ENCODE results near the gene KCNJ16. TPM values are rescaled to one million over a fixed set of nuclear protein-coding genes. Genes with fewer than 3 reads are reported as not detected.

Gene KCNJ16
- total and polyA plus RNA-seq, 4 donors: 0.31 to 3.3 (median 0.67) TPM

GRCh38 chr17:70091696-70092095 lies 16.7 kb downstream of the KCNJ16 start:
- TF ChIP-seq SP1 (IDR thresholded peaks at IDR 0.05): no peak
- TF ChIP-seq RXRA (IDR thresholded peaks at IDR 0.05): no peak
- no peak for TF ChIP-seq HNF4A (conservative IDR thresholded peaks at IDR 0.05)
- TF ChIP-seq YY1 (IDR thresholded peaks at IDR 0.05): no peak
- no peak for TF ChIP-seq ATF3 (IDR thresholded peaks at IDR 0.05)
- no peak for TF ChIP-seq TAF1 (conservative IDR thresholded peaks at IDR 0.05)
- no peaks in the 10 kb centered on the region for H3K27me3 ChIP-seq (ENCODE audit: control insufficient read depth in 4 of 4, insufficient read depth in 4 of 4, low read length in 3 of 4)
- DNase-seq (ENCODE audit: low spot score): no peak
- H3K9me3 ChIP-seq (ENCODE audit: control insufficient read depth in 4 of 4, low read length in 3 of 4): no peaks in the 10 kb centered on the region
- WGBS: 5% methylated on average over 1 of the region's 1 CpG
- H3K9ac ChIP-seq (ENCODE audit: low read depth in 1 of 2, low read length in 2 of 2): no peak overlapping the region
- no peak overlapping the region for H3K4me3 ChIP-seq (ENCODE audit: low read depth in 1 of 3, low read length in 3 of 3)
- no peak overlapping the region for H3K27ac ChIP-seq (ENCODE audit: low read depth in 1 of 2, low read length in 2 of 2)
- no peaks in the 10 kb centered on the region for H3K4me1 ChIP-seq (ENCODE audit: control insufficient read depth in 4 of 4, insufficient read depth in 4 of 4, low read length in 3 of 4)
- H3K36me3 ChIP-seq (ENCODE audit: control insufficient read depth in 4 of 4, insufficient read depth in 3 of 4, low read depth in 1 of 4, low read length in 3 of 4): no peaks in the 10 kb centered on the region

GRCh38 chr17:70093163-70093562 lies 18.1 kb downstream of the KCNJ16 start:
- no peaks in the 10 kb centered on the region for H3K36me3 ChIP-seq (ENCODE audit: control insufficient read depth in 4 of 4, insufficient read depth in 3 of 4, low read depth in 1 of 4, low read length in 3 of 4)
- 97% methylated on average over 3 of the region's 3 CpGs for WGBS
- no peak overlapping the region for H3K9ac ChIP-seq (ENCODE audit: low read depth in 1 of 2, low read length in 2 of 2)
- no peaks in the 10 kb centered on the region for H3K4me1 ChIP-seq (ENCODE audit: control insufficient read depth in 4 of 4, insufficient read depth in 4 of 4, low read length in 3 of 4)
- no peak for DNase-seq (ENCODE audit: low spot score)
- H3K27me3 ChIP-seq (ENCODE audit: control insufficient read depth in 4 of 4, insufficient read depth in 4 of 4, low read length in 3 of 4): no peaks in the 10 kb centered on the region
- H3K4me3 ChIP-seq (ENCODE audit: low read depth in 1 of 3, low read length in 3 of 3): no peak overlapping the region
- H3K27ac ChIP-seq (ENCODE audit: low read depth in 1 of 2, low read length in 2 of 2): no peak overlapping the region
- H3K9me3 ChIP-seq (ENCODE audit: control insufficient read depth in 4 of 4, low read length in 3 of 4): no peaks in the 10 kb centered on the region
- TF ChIP-seq MAX (IDR thresholded peaks at IDR 0.05): no peak
- no peak for TF ChIP-seq GABPA (IDR thresholded peaks at IDR 0.05 in 1 of 2, conservative IDR thresholded peaks at IDR 0.05 in 1 of 2)
- no peak for TF ChIP-seq YY1 (IDR thresholded peaks at IDR 0.05)
- no peak for TF ChIP-seq ZBTB33 (IDR thresholded peaks at IDR 0.05)
- no peak for TF ChIP-seq FOXA2 (IDR thresholded peaks at IDR 0.05)
- no peak for TF ChIP-seq EGR1 (IDR thresholded peaks at IDR 0.05; ENCODE audit: low read depth in 2 of 2)
- no peak for TF ChIP-seq REST (IDR thresholded peaks at IDR 0.05)
- TF ChIP-seq NR2F2 (IDR thresholded peaks at IDR 0.05): no peak
- TF ChIP-seq HNF4G (IDR thresholded peaks at IDR 0.05): no peak
- no peak for TF ChIP-seq HNF4A (conservative IDR thresholded peaks at IDR 0.05)
- no peak for TF ChIP-seq FOXA1 (IDR thresholded peaks at IDR 0.05)
- TF ChIP-seq TAF1 (conservative IDR thresholded peaks at IDR 0.05): no peak
- no peak for TF ChIP-seq JUND (IDR thresholded peaks at IDR 0.05)
- no peak for TF ChIP-seq ATF3 (IDR thresholded peaks at IDR 0.05)
- TF ChIP-seq SP1 (IDR thresholded peaks at IDR 0.05): no peak
- TF ChIP-seq RAD21 (IDR thresholded peaks at IDR 0.05): no peak
- no peak for TF ChIP-seq RXRA (IDR thresholded peaks at IDR 0.05)
- TF ChIP-seq CTCF (IDR thresholded peaks at IDR 0.05; ENCODE audit: low read depth, low read length, missing input control): no peak
